Sigmoid colon (tissue), 7 donors: ENCODE results near the gene KIR3DL1. TPM values are rescaled to one million over a fixed set of nuclear protein-coding genes. Genes with fewer than 3 reads are reported as not detected.
"Not testable (repeated sequence)": the region's sequence is repeated elsewhere in the genome, so short reads cannot be mapped to it uniquely, and the experiment has no call there.

Experiments used
- DNase-seq: peaks from one replicate; pipeline ENCODE4 v3.0.0-alpha.2; 2019
- H3K27ac ChIP-seq, 4 donors: fragments of 200-600 bp; sonication (generic); one replicate each; pipeline ENCODE4 v1.5.1; 2016 to 2019; ENCODE audit warnings: mild to moderate bottlenecking in 1 of 4
- H3K27me3 ChIP-seq, 3 donors: fragments of 200-600 bp; sonication (generic); one replicate each; pipeline ENCODE4 v1.5.1; 2019; ENCODE audit warnings: mild to moderate bottlenecking in 1 of 3
- H3K36me3 ChIP-seq, 4 donors: fragments of 200-600 bp; sonication (generic); one replicate each; pipeline ENCODE4 v1.5.1; 2016 to 2019
- H3K4me1 ChIP-seq, 4 donors: fragments of 200-600 bp; sonication (generic); one replicate each; pipeline ENCODE4 v1.5.1; 2017 to 2019
- H3K4me3 ChIP-seq, 4 donors: fragments of 200-600 bp; sonication (generic); one replicate each; pipeline ENCODE4 v1.5.1; 2017 to 2019; ENCODE audit warnings: mild to moderate bottlenecking in 2 of 4, moderate library complexity in 1 of 4
- H3K9me3 ChIP-seq, 4 donors: fragments of 200-600 bp in 3 of 4; sonication (generic) in 3 of 4; one replicate each; pipeline versions ENCODE4 v1.5.1 to v1.6.1; 2013 to 2019
- EP300 ChIP-seq, 4 donors: sonication (generic); formaldehyde crosslinking; IDR thresholded peaks; one replicate each; pipeline ENCODE4 v1.6.1; 2017; ENCODE audit warnings: antibody characterized with exemption in 4 of 4
- POLR2A ChIP-seq, 2 donors: fragments of 450-650 bp; IDR thresholded peaks; one replicate each; pipeline ENCODE4 v1.6.1; 2016; ENCODE audit warnings: antibody characterized with exemption in 2 of 2, mild to moderate bottlenecking in 2 of 2, moderate library complexity in 2 of 2
- POLR2AphosphoS5 ChIP-seq, 4 donors: sonication (generic); formaldehyde crosslinking; IDR thresholded peaks; one replicate each; pipeline ENCODE4 v1.6.1; 2017; ENCODE audit warnings: antibody characterized with exemption in 4 of 4
- WGBS, 2 donors: extraction: QIAGEN DNeasy Blood & Tissue Kit; methylation state at CpG; one replicate each; pipeline ENCODE4 v1.1.7; 2013; 5-methylcytosine and 5-hydroxymethylcytosine counted together
- intact Hi-C: fragments of 100-400 bp; cut with DNase I; formaldehyde crosslinking; loops from one replicate; pipeline ENCODE4 v1.15.1; 2023
- polyA plus RNA-seq, 3 donors: library from polyadenylated mRNA; stranded (reverse); fragments of 200-250 nt; gene quantifications; one replicate each; pipeline ENCODE4 v1.2.3, GENCODE V29; 2013
- total RNA-seq, 4 donors: library from RNA; depleted of rRNA; stranded (reverse); fragments of >200 nt; gene quantifications; one replicate each; pipeline ENCODE4 v1.1.0, GENCODE V29; 2016
- TF ChIP-seq, protein P1 (sequence below), 4 experiments: fragments of 450-650 bp in 3 of 4; fragments of 200-600 bp in 1 of 4; IDR thresholded peaks; one replicate each; pipeline ENCODE4 v1.5.1; 2016 to 2019; ENCODE audit warnings: antibody characterized with exemption in 4 of 4, mild to moderate bottlenecking in 3 of 4, moderate library complexity in 2 of 4
- donor health status: healthy with polysubstance abuse.
- donor health status: Bipolar disorder and iron deficiency.
- donor health status: healthy.

The KIR3DL1 gene
- total and polyA plus RNA-seq, 7 donors = 0.04 TPM; not detected in 6

- 47 to 76% methylated on average over 2 of the region's 2 CpGs for WGBS, 2 donors
- TF ChIP-seq POLR2A (IDR thresholded peaks at IDR 0.05) = no peak
- no peak for TF ChIP-seq POLR2AphosphoS5 (IDR thresholded peaks at IDR 0.05)
Measured at GRCh38 chr19:54850930-54851329, 34.7 kb downstream of the KIR3DL1 start.

DNA sequence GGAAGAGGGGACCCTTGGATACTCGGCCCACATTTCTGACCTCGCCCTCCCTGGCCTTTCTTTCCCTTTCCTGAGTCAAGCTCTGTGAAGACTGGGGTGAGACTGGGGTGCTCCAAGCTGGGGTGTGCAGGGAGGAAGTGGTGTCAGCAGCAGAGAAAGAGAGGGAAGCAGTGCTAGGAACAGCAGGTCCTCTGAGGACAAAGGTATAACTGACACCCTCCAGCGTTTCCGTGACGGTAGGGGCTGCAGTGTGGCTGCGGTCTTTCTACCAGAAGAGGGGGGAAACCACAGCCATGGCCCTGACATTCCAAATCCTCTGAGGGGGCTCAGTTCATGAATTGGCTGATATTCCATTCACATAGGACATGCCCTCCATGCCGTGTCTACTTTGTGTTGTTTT is 35.1 kb downstream of the KIR3DL1 start:
- no peaks in the 10 kb centered on the region for H3K36me3 ChIP-seq
- no peaks in the 10 kb centered on the region for H3K9me3 ChIP-seq
- TF ChIP-seq, protein P1, sequence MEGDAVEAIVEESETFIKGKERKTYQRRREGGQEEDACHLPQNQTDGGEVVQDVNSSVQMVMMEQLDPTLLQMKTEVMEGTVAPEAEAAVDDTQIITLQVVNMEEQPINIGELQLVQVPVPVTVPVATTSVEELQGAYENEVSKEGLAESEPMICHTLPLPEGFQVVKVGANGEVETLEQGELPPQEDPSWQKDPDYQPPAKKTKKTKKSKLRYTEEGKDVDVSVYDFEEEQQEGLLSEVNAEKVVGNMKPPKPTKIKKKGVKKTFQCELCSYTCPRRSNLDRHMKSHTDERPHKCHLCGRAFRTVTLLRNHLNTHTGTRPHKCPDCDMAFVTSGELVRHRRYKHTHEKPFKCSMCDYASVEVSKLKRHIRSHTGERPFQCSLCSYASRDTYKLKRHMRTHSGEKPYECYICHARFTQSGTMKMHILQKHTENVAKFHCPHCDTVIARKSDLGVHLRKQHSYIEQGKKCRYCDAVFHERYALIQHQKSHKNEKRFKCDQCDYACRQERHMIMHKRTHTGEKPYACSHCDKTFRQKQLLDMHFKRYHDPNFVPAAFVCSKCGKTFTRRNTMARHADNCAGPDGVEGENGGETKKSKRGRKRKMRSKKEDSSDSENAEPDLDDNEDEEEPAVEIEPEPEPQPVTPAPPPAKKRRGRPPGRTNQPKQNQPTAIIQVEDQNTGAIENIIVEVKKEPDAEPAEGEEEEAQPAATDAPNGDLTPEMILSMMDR (IDR thresholded peaks at IDR 0.05) = no peak
- no peak for TF ChIP-seq EP300 (IDR thresholded peaks at IDR 0.05)
- TF ChIP-seq POLR2AphosphoS5 (IDR thresholded peaks at IDR 0.05) = no peak
- no peak for TF ChIP-seq POLR2A (IDR thresholded peaks at IDR 0.05)
- DNase-seq = no peak
- H3K4me1 ChIP-seq = no peaks in the 10 kb centered on the region
- intact Hi-C loops = no loop called here
- no peaks in the 10 kb centered on the region for H3K27me3 ChIP-seq
- 73 to 90% methylated on average over 7 of the region's 7 CpGs for WGBS, 2 donors
- H3K4me3 ChIP-seq = no peak overlapping the region
- no peak overlapping the region for H3K27ac ChIP-seq

More at GRCh38 chr19:54850930-54851329, 34.7 kb downstream of the KIR3DL1 start:
- Histone ChIP-seq H3K27me3 (no peaks in the 10 kb centered on the region), H3K36me3 (no peaks in the 10 kb centered on the region), H3K27ac (no peak overlapping the region), H3K4me3 (no peak overlapping the region), H3K9me3 (no peaks in the 10 kb centered on the region), H3K4me1 (no peaks in the 10 kb centered on the region)
- intact Hi-C loops = no loop called here
- DNase-seq = no peak

DNA sequence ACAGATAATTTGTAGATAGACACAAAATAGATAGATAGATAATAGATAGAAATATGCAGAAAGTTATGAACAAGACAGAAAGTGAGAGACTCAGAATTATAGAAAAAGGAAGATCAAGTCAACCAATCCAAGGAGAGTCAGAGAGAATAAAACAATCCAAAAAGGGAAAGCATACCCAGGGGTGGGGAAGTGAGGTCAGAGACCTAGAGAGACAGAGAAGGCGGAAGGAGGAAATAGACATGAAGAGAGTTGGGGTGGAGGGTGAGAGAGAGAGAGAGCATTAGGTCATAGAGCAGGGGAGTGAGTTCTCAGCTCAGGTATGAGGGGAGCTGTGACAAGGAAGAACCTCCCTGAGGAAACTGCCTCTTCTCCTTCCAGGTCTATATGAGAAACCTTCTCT is 39.0 kb downstream of the KIR3DL1 start:
- DNase-seq, intact Hi-C loops, H3K27ac ChIP-seq, H3K9me3 ChIP-seq, H3K4me3 ChIP-seq, H3K4me1 ChIP-seq, H3K36me3 ChIP-seq, H3K27me3 ChIP-seq: not testable (repeated sequence)
- 59 to 71% methylated on average over 1 of the region's 1 CpG for WGBS, 2 donors

DNA sequence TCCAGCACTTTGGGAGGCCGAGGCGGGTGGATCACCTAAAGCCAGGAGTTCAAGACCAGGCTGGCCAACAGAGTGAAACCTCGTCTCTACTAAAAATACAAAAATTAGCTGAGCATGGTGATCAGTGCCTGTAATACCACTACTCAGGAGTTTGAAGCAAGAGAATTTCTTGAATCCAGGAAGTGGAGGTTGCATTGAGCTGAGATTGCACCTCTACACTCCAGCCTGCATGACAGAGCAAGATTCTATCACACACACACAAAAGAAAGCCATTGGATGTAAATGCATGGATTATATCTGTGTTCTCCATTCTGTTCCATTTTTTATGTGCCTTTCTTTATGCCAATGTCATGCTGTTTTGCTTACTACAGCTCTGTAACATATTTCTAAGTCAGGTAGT is 42.2 kb downstream of the KIR3DL1 start:
- H3K4me1 ChIP-seq, H3K9me3 ChIP-seq, H3K27ac ChIP-seq, H3K27me3 ChIP-seq, DNase-seq, H3K4me3 ChIP-seq, H3K36me3 ChIP-seq, intact Hi-C loops: not testable (repeated sequence)
- 79 to 87% methylated on average over 3 of the region's 3 CpGs for WGBS, 2 donors

DNA sequence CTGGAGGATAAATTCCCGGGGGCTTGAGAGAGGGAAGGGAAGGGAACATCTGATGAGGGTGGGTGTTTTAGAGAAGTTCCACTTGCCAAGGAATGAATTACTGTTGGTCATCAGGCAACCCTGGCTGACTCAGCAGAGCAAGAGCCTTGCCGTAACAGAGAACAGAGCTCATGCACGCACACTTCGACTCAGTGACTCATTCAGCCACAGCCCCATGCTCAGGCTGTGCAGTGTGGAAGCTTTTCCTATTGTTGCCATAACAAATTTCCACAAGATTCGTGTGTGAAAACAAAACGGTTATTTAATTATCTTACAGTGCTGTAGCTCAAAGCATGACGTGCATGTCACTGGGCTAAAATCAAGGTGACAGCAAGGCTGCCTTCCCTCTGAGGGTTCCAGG is 43.2 kb downstream of the KIR3DL1 start:
- H3K4me3 ChIP-seq, H3K36me3 ChIP-seq, intact Hi-C loops, H3K27ac ChIP-seq, H3K27me3 ChIP-seq, DNase-seq, H3K9me3 ChIP-seq, H3K4me1 ChIP-seq: not testable (repeated sequence)
- 69 to 82% methylated on average over 7 of the region's 7 CpGs for WGBS, 2 donors

GRCh38 chr19:54863459-54863858 is 47.2 kb downstream of the KIR3DL1 start:
- H3K36me3 ChIP-seq, H3K27ac ChIP-seq, intact Hi-C loops, H3K9me3 ChIP-seq, H3K4me3 ChIP-seq, H3K27me3 ChIP-seq, H3K4me1 ChIP-seq, DNase-seq: not testable (repeated sequence)
- WGBS, 2 donors = 100% methylated on average over 1 of the region's 3 CpGs; no CpG with 5 or more reads in 1 of the 2 donors

DNA sequence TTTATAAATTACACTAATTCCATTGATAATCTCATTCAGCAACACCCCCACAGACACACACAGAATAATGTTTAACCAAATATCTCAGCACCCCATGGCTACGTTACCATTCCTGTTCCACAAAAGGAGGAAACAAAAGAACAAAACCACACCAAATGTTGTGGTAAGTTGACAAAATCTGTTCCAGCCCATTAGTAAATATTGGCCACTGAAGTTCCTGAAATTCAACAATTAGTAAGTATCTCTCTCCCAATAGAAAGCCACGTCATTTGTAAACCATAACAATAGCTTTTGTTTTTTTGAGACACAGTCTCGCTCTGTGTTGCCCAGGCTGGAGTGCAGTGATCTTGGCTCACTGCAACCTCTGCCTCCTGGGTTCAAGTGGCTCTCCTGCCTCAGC is 55.4 kb downstream of the KIR3DL1 start:
- WGBS, 2 donors = 55 to 63% methylated on average over 3 of the region's 3 CpGs
- H3K27ac ChIP-seq = no peak overlapping the region
- no peak overlapping the region for H3K4me3 ChIP-seq
- TF ChIP-seq POLR2A (IDR thresholded peaks at IDR 0.05) (no peak), EP300 (IDR thresholded peaks at IDR 0.05) (no peak), POLR2AphosphoS5 (IDR thresholded peaks at IDR 0.05) (no peak)
- TF ChIP-seq, protein P1 (IDR thresholded peaks at IDR 0.05) = no peak
- no peaks in the 10 kb centered on the region for H3K27me3 ChIP-seq
- H3K36me3 ChIP-seq = no peaks in the 10 kb centered on the region
- no peaks in the 10 kb centered on the region for H3K4me1 ChIP-seq
- DNase-seq = no peak
- intact Hi-C loops = no loop called here
- no peaks in the 10 kb centered on the region for H3K9me3 ChIP-seq
